Natural killer cell (primary cell): Measurements from ENCODE around the gene DUSP18. TPM values are rescaled to one million over a fixed set of nuclear protein-coding genes. Genes with fewer than 3 reads are reported as not detected.

ENCODE experiments used
- ATAC-seq, 3 donors: fragments of 150-1000 bp in 2 of 3; fragments of 200-7000 bp in 1 of 3; cut with Tn5 transposase; 1 replicate in 1 of 3; 2 replicates in 2 of 3; pipeline ENCODE4 v1.10.0; 2021; ENCODE audit warnings: mild to moderate bottlenecking in 2 of 3, moderate library complexity in 2 of 3
- DNase-seq, 2 donors: peaks; one replicate each; pipeline versions ENCODE4 v3.0.0 to v3.0.0-alpha.2; 2013 to 2021; ENCODE audit warnings: mixed read lengths in 1 of 2
- H3K27ac ChIP-seq: one replicate; pipeline ENCODE4 v1.5.1; 2013; ENCODE audit warnings: mild to moderate bottlenecking, low read length
- H3K27me3 ChIP-seq: one replicate; pipeline ENCODE4 v1.6.1; 2013; ENCODE audit warnings: low read length; ENCODE audit not compliant: control insufficient read depth, insufficient read depth
- H3K36me3 ChIP-seq: one replicate; pipeline ENCODE4 v1.6.1; 2013; ENCODE audit warnings: low read length; ENCODE audit not compliant: control insufficient read depth, insufficient read depth
- H3K4me1 ChIP-seq: one replicate; pipeline ENCODE4 v1.6.1; 2013; ENCODE audit warnings: low read length; ENCODE audit not compliant: control insufficient read depth, insufficient read depth
- H3K4me3 ChIP-seq: one replicate; pipeline ENCODE4 v1.5.1; 2013; ENCODE audit warnings: low read length
- H3K9me3 ChIP-seq: one replicate; pipeline ENCODE4 v1.6.1; 2013; ENCODE audit warnings: low read length; ENCODE audit not compliant: control insufficient read depth, insufficient read depth
- H3K27ac Mint-ChIP-seq, 2 donors: one replicate each; pipeline ENCODE4 v1.8.0; 2022; ENCODE audit warnings: mild to moderate bottlenecking in 2 of 2, mixed read lengths in 2 of 2, moderate library complexity in 1 of 2
- H3K27me3 Mint-ChIP-seq, 2 donors: one replicate each; pipeline ENCODE4 v1.8.0; 2022; ENCODE audit warnings: low read depth in 2 of 2, mixed read lengths in 2 of 2
- H3K36me3 Mint-ChIP-seq: one replicate; pipeline ENCODE4 v1.8.0; 2022; ENCODE audit warnings: mixed read lengths
- H3K4me1 Mint-ChIP-seq, 2 donors: one replicate each; pipeline ENCODE4 v1.8.0; 2022; ENCODE audit warnings: mixed read lengths in 2 of 2
- H3K4me3 Mint-ChIP-seq: one replicate; pipeline ENCODE4 v1.8.0; 2022; ENCODE audit warnings: mild to moderate bottlenecking, moderate library complexity, mixed read lengths
- H3K9me3 Mint-ChIP-seq, 2 donors: one replicate each; pipeline ENCODE4 v1.8.0; 2022; ENCODE audit warnings: mixed read lengths in 2 of 2
- WGBS: methylation state at CpG from one replicate; pipeline ENCODE4 v1.1.7; 2013; ENCODE audit warnings: missing lambda C conversion rate; ENCODE audit not compliant: insufficient coverage; 5-methylcytosine and 5-hydroxymethylcytosine counted together
- intact Hi-C: fragments of 100-400 bp; cut with micrococcal nuclease; formaldehyde crosslinking; loops from one replicate; pipeline ENCODE4 v1.14.2; 2022
- total RNA-seq, 4 donors: library from RNA; stranded (reverse); fragments of 120-200 nt in 1 of 4; gene quantifications; one replicate each; pipeline versions ENCODE4 v1.2.3 to v1.2.4, GENCODE V29; 2013 to 2022
- TF ChIP-seq, protein P1 (sequence below): fragments of 200-600 bp; IDR thresholded peaks from one replicate; pipeline ENCODE4 v1.8.0; 2022; ENCODE audit warnings: antibody characterized with exemption

The DUSP18 gene
- total RNA-seq, 3 donors from 2014 or later (not counting 1 experiment from before 2014, with no cell fraction given): 10.2 to 12.8 (median 10.5) TPM

DNA sequence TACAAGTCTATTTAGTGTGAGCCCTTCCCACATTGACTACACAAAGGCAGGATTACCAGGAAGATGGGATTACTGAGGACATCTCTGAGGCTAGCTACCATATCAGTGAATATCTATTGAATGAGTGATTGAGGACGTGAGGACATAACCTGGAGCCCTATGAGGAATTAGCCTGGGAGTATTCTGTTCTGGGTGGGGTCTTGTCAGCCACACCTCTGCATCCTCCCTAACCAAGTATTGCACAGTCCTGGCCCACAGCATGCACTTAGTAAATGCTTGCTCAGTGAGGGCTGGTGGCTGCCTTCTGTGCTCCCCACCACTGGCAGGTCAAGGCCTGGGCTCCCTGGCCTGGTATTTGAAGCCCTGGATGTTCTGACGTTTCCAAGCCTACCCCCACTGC is 14.8 kb downstream of the DUSP18 start:
- DNase-seq (no peak), ATAC-seq (no peak)
- Mint-ChIP-seq H3K27ac (no peak overlapping the region), H3K9me3 (no peaks in the 10 kb centered on the region), H3K4me1 (no peaks in the 10 kb centered on the region), H3K36me3 (no peaks in the 10 kb centered on the region), H3K4me3 (no peak overlapping the region), H3K27me3 (no peaks in the 10 kb centered on the region)
- H3K27ac ChIP-seq: no peak overlapping the region
- intact Hi-C loops: no loop called here
- H3K9me3 ChIP-seq: no peaks in the 10 kb centered on the region
- TF ChIP-seq, protein P1, sequence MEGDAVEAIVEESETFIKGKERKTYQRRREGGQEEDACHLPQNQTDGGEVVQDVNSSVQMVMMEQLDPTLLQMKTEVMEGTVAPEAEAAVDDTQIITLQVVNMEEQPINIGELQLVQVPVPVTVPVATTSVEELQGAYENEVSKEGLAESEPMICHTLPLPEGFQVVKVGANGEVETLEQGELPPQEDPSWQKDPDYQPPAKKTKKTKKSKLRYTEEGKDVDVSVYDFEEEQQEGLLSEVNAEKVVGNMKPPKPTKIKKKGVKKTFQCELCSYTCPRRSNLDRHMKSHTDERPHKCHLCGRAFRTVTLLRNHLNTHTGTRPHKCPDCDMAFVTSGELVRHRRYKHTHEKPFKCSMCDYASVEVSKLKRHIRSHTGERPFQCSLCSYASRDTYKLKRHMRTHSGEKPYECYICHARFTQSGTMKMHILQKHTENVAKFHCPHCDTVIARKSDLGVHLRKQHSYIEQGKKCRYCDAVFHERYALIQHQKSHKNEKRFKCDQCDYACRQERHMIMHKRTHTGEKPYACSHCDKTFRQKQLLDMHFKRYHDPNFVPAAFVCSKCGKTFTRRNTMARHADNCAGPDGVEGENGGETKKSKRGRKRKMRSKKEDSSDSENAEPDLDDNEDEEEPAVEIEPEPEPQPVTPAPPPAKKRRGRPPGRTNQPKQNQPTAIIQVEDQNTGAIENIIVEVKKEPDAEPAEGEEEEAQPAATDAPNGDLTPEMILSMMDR: no peak
- 81% methylated on average over 2 of the region's 2 CpGs for WGBS
- H3K4me1 ChIP-seq: peaks cover 11% of the 10 kb centered on the region
- no peaks in the 10 kb centered on the region for H3K36me3 ChIP-seq
- no peaks in the 10 kb centered on the region for H3K27me3 ChIP-seq
- H3K4me3 ChIP-seq: no peak overlapping the region

DNA sequence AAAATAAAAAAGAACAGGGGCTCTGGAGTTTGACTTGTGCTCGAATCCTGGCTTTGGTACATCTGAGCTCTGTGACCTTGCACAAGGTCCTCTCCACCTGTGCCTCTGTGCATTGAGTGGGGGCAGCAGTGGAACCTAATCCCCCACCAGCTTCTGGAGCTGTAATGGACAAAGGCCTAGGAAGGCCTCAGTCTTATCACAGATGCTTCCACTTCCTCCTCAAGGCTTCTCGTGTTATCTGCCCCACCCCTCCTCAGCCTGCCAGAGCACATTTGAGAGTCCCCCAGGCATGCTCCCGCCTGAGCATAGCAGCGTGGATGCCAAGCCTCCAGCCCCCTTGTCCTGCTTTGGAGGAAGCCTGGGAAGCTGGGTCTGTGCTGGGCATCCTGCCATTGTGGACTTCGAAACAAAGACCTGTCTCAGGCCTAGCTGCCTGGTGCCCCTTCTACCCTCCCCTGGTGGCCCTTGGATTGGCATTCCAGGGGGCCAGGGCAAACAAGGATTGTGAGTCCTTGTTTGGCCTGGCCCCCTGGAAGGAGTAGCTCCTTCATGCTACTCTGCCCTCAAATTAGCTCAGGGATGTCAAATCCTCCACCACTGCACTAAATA is 17.1 kb downstream of the DUSP18 start:
- TF ChIP-seq, protein P1: no peak
- H3K27ac Mint-ChIP-seq: no peak overlapping the region

DNA sequence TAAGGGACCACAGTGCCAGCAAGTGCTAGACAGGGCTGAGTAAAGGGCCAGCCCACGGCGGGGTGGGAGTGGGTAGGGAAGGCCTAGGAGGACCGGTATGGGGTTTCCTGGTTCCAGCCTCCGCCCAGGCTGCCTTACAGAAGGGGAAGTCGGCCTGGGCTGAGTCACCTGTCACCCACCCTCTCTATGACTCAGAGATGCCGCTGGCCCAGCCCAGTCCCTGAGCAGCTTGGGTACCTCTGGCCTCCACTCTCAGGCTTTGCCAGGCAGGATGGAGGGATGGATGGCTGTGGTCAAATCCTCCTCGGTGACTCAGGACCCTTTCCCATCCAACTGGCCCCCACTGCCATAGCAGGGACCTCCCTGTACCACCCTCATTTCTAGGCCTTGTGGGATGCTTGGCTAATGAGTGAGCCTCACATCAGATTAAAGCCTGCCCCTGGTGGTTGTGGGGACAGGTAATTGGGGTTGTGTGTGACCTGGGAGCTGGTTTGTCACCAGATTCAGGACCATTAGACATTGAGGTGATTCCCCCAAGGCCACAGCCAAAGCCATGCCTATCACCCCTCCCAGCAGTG is 18.2 kb downstream of the DUSP18 start:
- DNase-seq (peak in 1 of 2 donors; percentile 65), ATAC-seq (peak in 2 of 3 donors; percentile 88 to 90)
- Histone ChIP-seq H3K4me3 (no peak overlapping the region), H3K36me3 (no peaks in the 10 kb centered on the region), H3K27me3 (no peaks in the 10 kb centered on the region), H3K4me1 (peaks cover 11% of the 10 kb centered on the region), H3K9me3 (no peaks in the 10 kb centered on the region), H3K27ac (no peak overlapping the region)
- no peaks in the 10 kb centered on the region for H3K9me3 Mint-ChIP-seq
- 20% methylated on average over 3 of the region's 7 CpGs for WGBS
- no peak overlapping the region for H3K4me3 Mint-ChIP-seq
- TF ChIP-seq, protein P1: no peak
- H3K4me1 Mint-ChIP-seq: no peaks in the 10 kb centered on the region
- intact Hi-C loops: no loop called here
- H3K27ac Mint-ChIP-seq: no peak overlapping the region
- H3K36me3 Mint-ChIP-seq: no peaks in the 10 kb centered on the region
- H3K27me3 Mint-ChIP-seq: no peaks in the 10 kb centered on the region

More for the DNA sequence above, 17.1 kb downstream of the DUSP18 start:
- H3K27ac ChIP-seq: no peak overlapping the region
- no peaks in the 10 kb centered on the region for H3K27me3 ChIP-seq
- H3K27me3 Mint-ChIP-seq: no peaks in the 10 kb centered on the region
- ATAC-seq (no peak), DNase-seq (no peak)
- WGBS: 74% methylated on average over 5 of the region's 5 CpGs
- no peaks in the 10 kb centered on the region for H3K9me3 ChIP-seq
- no peaks in the 10 kb centered on the region for H3K4me1 Mint-ChIP-seq
- H3K4me3 ChIP-seq: no peak overlapping the region
- H3K36me3 Mint-ChIP-seq: no peaks in the 10 kb centered on the region
- intact Hi-C loops: no loop called here
- H3K4me1 ChIP-seq: peaks cover 11% of the 10 kb centered on the region
- H3K9me3 Mint-ChIP-seq: no peaks in the 10 kb centered on the region
- no peak overlapping the region for H3K4me3 Mint-ChIP-seq
- H3K36me3 ChIP-seq: no peaks in the 10 kb centered on the region

DNA sequence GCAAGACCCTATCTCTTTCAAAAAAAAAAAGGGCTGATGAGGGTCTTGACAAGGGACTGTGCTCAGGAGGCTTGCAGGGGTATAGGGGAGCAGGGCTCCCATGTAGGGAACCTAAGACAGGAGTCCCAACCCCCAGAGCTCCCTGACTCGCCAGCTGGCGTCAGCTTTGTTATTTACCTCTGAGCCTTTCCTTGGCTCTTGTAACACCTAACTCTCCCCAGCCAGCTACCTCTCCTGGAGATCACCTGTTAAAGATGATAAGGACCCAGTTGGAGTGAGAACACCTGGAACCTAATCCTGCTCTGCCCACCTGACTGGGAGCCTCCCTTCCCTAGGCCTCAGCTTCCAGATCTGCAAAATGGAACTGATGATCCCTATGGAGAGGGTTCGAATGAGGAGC is 18.9 kb downstream of the DUSP18 start:
- 100% methylated on average over 3 of the region's 3 CpGs for WGBS
- intact Hi-C loops: no loop called here
- no peaks in the 10 kb centered on the region for H3K36me3 ChIP-seq

More for the DNA sequence above, 18.9 kb downstream of the DUSP18 start:
- Histone ChIP-seq H3K27me3 (no peaks in the 10 kb centered on the region), H3K4me3 (no peak overlapping the region), H3K9me3 (no peaks in the 10 kb centered on the region), H3K4me1 (peaks cover 11% of the 10 kb centered on the region), H3K27ac (no peak overlapping the region)
- Mint-ChIP-seq H3K4me1 (no peaks in the 10 kb centered on the region), H3K4me3 (no peak overlapping the region), H3K9me3 (no peaks in the 10 kb centered on the region), H3K36me3 (no peaks in the 10 kb centered on the region), H3K27ac (no peak overlapping the region), H3K27me3 (no peaks in the 10 kb centered on the region)
- DNase-seq (no peak), ATAC-seq (no peak)
- TF ChIP-seq, protein P1: no peak
